Measurements from ENCODE around the gene NECAB2.

- no peak for TF ChIP-seq CTCF (IDR thresholded peaks at IDR 0.05; ENCODE audit: low read depth, low read length, poor library complexity, severe bottlenecking)
- TF ChIP-seq EZH2phosphoT487 (IDR thresholded peaks at IDR 0.05; ENCODE audit: borderline replicate concordance, low read length), result no peak
Observed at GRCh38 chr16:84018710-84019109, 50.7 kb downstream of the NECAB2 start.

All from DOHH2 (cell line).